HG03039 (cell line): ENCODE data around the gene LY6G6D.

Experiments
- ATAC-seq: cut with Tn5 transposase; IDR thresholded peaks from one replicate; pipeline ENCODE4 v1.9.1; 2021; ENCODE audit warnings: mild to moderate bottlenecking, moderate library complexity; ENCODE audit not compliant: unreplicated experiment

Gene LY6G6D

DNA sequence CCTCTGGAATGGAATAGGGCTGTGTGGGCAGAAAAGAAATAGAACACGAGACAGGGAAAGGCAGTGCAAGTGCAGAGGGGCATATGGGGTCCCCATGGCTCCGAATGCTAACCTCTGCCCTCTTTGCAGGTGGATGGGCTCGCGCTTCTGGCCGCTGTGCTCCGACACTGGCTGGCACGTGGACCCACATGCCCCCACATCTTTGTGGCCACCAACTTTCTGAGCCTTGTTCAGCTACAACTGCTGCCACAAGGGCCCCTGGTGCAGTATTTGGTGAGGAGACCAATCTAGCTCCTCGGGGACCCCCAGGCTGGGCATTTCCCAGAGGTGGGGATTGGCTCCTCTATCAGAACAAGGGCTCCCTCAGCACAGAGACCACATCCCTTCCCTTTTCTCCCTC, 46.2 kb downstream of the LY6G6D start:
- no peak for ATAC-seq

DNA sequence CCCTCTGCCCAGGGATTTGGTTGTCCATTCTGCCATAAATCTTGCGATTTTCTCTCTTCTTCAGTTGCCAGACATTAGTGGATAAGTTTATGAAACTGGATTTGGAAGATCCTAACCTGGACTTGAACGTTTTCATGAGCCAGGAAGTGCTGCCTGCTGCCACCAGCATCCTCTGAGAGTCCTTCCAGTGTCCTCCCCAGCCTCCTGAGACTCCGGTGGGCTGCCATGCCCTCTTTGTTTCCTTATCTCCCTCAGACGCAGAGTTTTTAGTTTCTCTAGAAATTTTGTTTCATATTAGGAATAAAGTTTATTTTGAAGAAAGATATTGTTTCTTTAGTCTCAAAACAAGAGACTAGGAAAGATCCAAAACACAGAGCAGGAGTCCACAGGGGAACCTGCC, 47.2 kb downstream of the LY6G6D start, which contains the start of gene SAPCD1:
Gene SAPCD1 (plus strand): TSS at position 301 of the 400 bp plus-strand sequence. CDS start 399 bp downstream, outside the sequence.
- no peak for ATAC-seq

DNA sequence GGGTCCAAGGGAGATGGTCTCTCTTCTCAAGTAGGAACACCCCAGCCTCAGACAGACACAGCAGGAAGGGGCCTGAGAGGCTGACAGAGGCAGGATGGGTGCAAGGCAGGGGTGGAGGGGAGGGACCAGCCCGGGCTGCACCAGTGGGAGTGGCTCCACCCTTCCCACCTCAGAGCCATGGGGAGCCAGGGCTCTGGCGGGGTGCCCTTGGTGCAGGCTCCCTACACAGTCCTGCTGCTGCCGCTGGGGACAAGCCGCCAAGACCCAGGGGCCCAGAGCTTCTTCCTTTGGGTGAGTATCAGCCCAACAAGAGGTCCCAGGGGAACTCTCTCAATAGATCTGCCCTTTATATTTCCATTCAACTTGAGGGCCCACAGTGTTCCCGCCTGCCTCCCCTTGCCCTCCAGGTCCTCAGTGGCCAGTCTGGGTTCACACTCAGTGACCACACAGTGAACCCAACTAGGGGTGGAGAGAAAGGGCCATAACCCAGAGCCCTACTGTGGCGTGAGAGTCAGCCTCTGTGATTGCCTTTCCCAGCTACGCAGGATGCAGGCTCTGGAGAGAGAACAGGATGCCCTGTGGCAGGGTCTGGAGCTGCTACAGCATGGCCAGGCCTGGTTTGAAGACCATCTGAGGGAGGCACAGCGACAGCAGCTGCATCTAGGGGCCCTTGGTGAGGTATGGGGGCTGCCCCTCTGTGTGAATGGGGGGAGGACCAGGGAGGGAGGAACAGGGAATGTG, 47.9 kb downstream of the LY6G6D start:
- ATAC-seq, result no peak

DNA sequence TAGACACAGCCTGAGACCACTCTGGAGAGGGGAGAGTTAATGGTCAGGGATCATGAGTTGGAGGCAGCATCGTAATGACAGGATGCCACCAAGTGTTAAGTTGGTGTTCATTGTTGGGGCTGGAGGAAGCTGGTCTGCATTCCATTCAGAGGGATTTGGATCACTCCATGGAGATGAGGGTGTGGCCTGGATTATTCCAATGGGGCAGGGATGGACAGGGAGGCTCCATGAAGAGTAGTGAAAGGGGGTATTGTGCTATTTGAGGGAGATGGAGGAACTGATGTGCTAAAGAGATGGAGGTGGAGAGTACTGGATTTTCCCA, 48.4 kb downstream of the LY6G6D start:
- no peak for ATAC-seq

DNA sequence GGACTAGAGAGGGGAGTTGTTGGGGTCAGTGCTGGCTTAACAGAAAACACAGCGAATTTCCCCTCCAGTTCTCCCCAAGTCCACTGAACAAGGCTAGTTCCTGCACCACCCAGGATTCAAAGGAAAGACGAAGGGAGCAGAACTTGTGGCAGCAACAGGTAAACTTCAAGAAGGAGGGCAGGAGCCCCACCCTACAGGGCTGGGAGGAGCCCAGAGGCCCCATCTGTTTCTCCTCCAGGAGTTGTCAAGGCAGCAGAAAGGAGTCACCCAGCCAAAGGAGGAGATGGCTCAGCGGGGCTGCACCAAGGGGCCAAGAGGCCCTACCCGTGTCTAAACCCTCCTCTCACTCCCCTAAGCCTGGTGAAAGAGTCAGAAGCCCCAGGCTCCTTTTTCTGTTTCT, 49.0 kb downstream of the LY6G6D start:
- ATAC-seq, result no peak

DNA sequence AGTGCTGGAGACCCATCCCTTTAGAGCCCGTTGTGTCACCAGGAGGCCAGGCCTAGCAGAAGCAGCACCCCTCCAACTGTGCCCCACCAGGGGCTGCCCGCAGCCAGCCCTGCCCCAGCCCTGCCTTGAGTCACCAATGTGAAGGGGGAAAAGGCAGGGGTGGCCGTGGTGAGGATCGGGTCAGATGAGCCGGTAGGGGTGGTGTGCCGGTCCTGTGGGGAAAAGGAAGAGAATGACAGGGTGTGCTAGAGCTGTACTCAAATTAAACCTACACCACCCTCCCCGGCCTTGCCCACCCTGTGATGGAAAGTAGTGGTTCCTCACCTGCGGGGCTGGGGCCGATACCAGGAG, 50.4 kb downstream of the LY6G6D start:
- no peak for ATAC-seq

DNA sequence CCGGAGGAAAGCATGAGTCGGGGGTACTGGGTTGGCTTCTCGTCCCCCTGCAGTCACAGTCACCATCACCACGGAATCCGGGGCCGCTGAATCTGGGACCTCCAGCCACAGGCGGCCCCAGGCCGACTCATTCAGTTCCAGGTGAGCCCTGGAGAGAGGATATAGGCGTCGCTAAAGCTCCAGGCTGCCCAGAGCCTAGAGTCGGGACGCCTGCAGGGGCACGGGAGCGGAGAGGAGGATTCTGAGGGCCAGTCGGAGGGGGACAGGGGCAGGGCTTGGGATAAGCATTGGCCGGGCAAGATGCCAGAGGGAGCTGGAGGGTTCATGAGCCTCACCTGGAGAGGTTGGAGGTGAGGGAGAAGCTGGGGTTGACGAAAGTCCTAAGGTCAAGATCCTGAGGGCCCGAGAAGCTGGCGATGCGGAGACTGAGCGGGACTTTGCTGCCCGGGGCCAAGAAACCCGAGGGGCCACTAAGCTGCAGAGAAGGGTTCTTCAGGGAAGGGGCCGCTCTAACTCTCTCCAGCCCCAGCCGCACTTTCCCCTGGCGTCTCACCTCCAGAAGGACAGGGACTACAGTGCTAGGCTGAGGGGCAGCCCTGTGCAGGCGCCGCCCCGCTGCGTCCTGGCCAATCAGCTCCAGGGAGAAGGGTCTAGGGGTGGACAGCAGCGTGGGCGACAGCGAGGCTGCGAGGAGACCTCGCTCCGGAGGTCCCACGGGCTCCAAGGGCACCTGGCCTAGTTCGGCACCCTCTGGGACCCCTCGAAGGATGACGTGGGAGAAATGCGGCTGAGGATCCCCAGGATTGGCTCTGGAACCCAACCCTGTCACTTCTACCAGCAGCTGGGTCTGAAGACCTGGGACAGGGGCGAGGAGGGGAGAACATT, 51.0 kb downstream of the LY6G6D start:
- no peak for ATAC-seq

DNA sequence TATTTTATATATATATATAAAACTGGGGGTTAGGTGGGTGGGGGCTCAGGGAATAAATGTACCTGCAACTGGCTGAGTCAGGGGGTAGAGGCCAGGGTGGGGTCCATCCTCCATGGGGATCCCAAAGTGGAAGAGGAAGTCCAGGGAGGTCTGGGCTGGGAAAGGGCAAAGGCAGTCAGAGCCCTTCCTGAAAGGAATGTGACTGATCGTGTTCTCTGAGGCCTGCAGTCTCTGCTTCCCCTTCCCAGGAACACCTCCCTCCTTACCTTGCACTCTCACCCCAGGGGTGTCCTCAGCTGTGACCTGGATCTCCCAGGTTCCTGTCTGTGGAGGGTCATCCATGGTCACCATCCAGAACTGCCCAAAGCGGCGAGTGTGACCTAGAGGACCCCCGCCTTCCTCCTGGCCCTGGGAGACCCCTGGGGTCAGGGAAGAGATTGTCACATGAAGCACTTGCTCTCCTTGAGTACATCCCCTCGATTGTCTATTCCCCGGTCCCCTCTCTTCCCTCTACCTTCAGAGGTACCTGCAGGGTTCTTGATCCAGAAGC, 52.0 kb downstream of the LY6G6D start:
- no peak for ATAC-seq
